GM23338 (cell line): ENCODE results near the gene CNOT1. TPM values are rescaled to one million over a fixed set of nuclear protein-coding genes. Genes with fewer than 3 reads are reported as not detected.

Source experiments
- ATAC-seq: fragments of 200-7000 bp; cut with Tn5 transposase; 3 replicates; pipeline ENCODE4 v1.9.1; 2020
- DNase-seq: peaks from one replicate; pipeline ENCODE4 v3.0.0-alpha.2; 2015; ENCODE audit warnings: low spot score
- H2AFZ ChIP-seq: fragments of 200-600 bp; sonication (generic); 2 replicates; pipeline ENCODE4 v1.8.0; 2016; ENCODE audit warnings: antibody characterized with exemption, mild to moderate bottlenecking, moderate library complexity
- H3F3A ChIP-seq: fragments of 200-600 bp; sonication (generic); replicated peaks from 2 replicates; pipeline ENCODE4 v1.8.0; 2017; ENCODE audit warnings: antibody characterized with exemption, mixed run types, low read depth
- H3K27ac ChIP-seq: fragments of 200-600 bp; sonication (generic); 2 replicates; pipeline ENCODE4 v1.6.1; 2016; ENCODE audit warnings: low read depth
- H3K27me3 ChIP-seq: fragments of 200-600 bp; sonication (generic); 2 replicates; pipeline ENCODE4 v1.8.0; 2016; ENCODE audit warnings: mild to moderate bottlenecking, mixed run types, moderate library complexity; ENCODE audit not compliant: insufficient read depth
- H3K36me3 ChIP-seq: fragments of 200-600 bp; sonication (generic); 2 replicates; pipeline ENCODE4 v1.8.0; 2016; ENCODE audit warnings: mild to moderate bottlenecking; ENCODE audit not compliant: insufficient read depth
- H3K4me1 ChIP-seq: fragments of 200-600 bp; sonication (generic); 2 replicates; pipeline ENCODE4 v1.8.0; 2016; ENCODE audit warnings: mild to moderate bottlenecking, moderate library complexity; ENCODE audit not compliant: insufficient read depth
- H3K4me2 ChIP-seq: fragments of 200-600 bp; sonication (generic); 2 replicates; pipeline ENCODE4 v1.7.1; 2017; ENCODE audit warnings: mixed run types
- H3K4me3 ChIP-seq: fragments of 200-600 bp; sonication (generic); 2 replicates; pipeline ENCODE4 v1.6.1; 2016; ENCODE audit warnings: mixed run types
- H3K79me2 ChIP-seq: fragments of 200-600 bp; sonication (generic); replicated peaks from 2 replicates; pipeline ENCODE4 v1.8.0; 2017; ENCODE audit warnings: mild to moderate bottlenecking; ENCODE audit not compliant: insufficient read depth
- H3K9me2 ChIP-seq: fragments of 200-600 bp; sonication (generic); 2 replicates; pipeline ENCODE4 v1.8.0; 2017; ENCODE audit not compliant: insufficient read depth
- H4K20me1 ChIP-seq: fragments of 200-600 bp; sonication (generic); replicated peaks from 2 replicates; pipeline ENCODE4 v1.8.0; 2017; ENCODE audit warnings: mild to moderate bottlenecking; ENCODE audit not compliant: insufficient read depth
- H3K27ac Mint-ChIP-seq: 2 replicates; pipeline ENCODE4 v1.8.0; 2020; ENCODE audit warnings: inconsistent platforms, mild to moderate bottlenecking, moderate library complexity, mixed read lengths
- H3K27me3 Mint-ChIP-seq: 3 replicates; pipeline ENCODE4 v1.8.0; 2022; ENCODE audit warnings: low read depth, mild to moderate bottlenecking, moderate library complexity, mixed read lengths, inconsistent platforms; ENCODE audit not compliant: insufficient read depth, poor library complexity
- H3K36me3 Mint-ChIP-seq: 3 replicates; pipeline ENCODE4 v1.8.0; 2021; ENCODE audit warnings: low read depth, mild to moderate bottlenecking, inconsistent platforms, moderate library complexity, mixed read lengths
- H3K4me1 Mint-ChIP-seq: 3 replicates; pipeline ENCODE4 v1.8.0; 2020; ENCODE audit warnings: mild to moderate bottlenecking, inconsistent platforms, mixed read lengths
- H3K4me3 Mint-ChIP-seq: 3 replicates; pipeline ENCODE4 v1.8.0; 2021; ENCODE audit warnings: moderate library complexity, mild to moderate bottlenecking, inconsistent platforms, mixed read lengths
- H3K9me3 Mint-ChIP-seq: 3 replicates; pipeline ENCODE4 v1.8.0; 2020; ENCODE audit warnings: moderate library complexity, mild to moderate bottlenecking, inconsistent platforms, mixed read lengths
- CREB1 ChIP-seq: fragments of 250-450 bp; sonication (Bioruptor Pico); IDR thresholded peaks from 2 replicates; pipeline ENCODE4 v1.5.0; 2020; ENCODE audit warnings: low read depth, mild to moderate bottlenecking, moderate library complexity
- CTCF ChIP-seq, 2 experiments: fragments of 200-600 bp in 1 of 2; sonication (generic) in 1 of 2; conservative IDR thresholded peaks; 2 replicates each; pipeline versions ENCODE4 v1.5.1 to v1.6.1; 2016 to 2017; ENCODE audit warnings: antibody characterized with exemption in 2 of 2, low read depth in 2 of 2, mild to moderate bottlenecking in 2 of 2, moderate library complexity in 1 of 2
- EZH2 ChIP-seq: fragments of 200-600 bp; sonication (generic); IDR thresholded peaks from one replicate; pipeline ENCODE4 v1.8.0; 2017; ENCODE audit warnings: antibody characterized with exemption, mild to moderate bottlenecking, low read depth; ENCODE audit not compliant: unreplicated experiment
- EZH2phosphoT487 ChIP-seq: fragments of 200-600 bp; sonication (generic); IDR thresholded peaks from one replicate; pipeline ENCODE4 v1.8.1; 2018; ENCODE audit warnings: antibody characterized with exemption; ENCODE audit not compliant: unreplicated experiment
- POLR2AphosphoS5 ChIP-seq: IDR thresholded peaks from 2 replicates; pipeline ENCODE4 v1.6.1; 2016; ENCODE audit warnings: antibody characterized with exemption, low read depth
- ZNF114 ChIP-seq: fragments of 250-450 bp; sonication (Bioruptor Pico); IDR thresholded peaks from 2 replicates; pipeline ENCODE4 v1.5.0; 2020; ENCODE audit warnings: mild to moderate bottlenecking, moderate library complexity
- polyA plus RNA-seq: library from polyadenylated mRNA; unstranded; fragments of >200 nt; fragmentation: Nextera tagmentation; extraction: Ambion mirVana; gene quantifications from 2 replicates; pipeline ENCODE4 v1.2.1, GENCODE V29; 2016
- total RNA-seq: library from RNA; depleted of rRNA; stranded (reverse); fragments of >200 nt; shearing (Covaris generic); gene quantifications from 2 replicates; pipeline ENCODE4 v1.2.3, GENCODE V29; 2014
- TF ChIP-seq, protein P1 (sequence below): IDR thresholded peaks from one replicate; pipeline ENCODE4 v1.6.1; 2018; ENCODE audit warnings: antibody characterized with exemption; ENCODE audit not compliant: unreplicated experiment

Gene CNOT1
- total and polyA plus RNA-seq, 2 experiments from 2014 or later, result 59.2 to 298 TPM

DNA sequence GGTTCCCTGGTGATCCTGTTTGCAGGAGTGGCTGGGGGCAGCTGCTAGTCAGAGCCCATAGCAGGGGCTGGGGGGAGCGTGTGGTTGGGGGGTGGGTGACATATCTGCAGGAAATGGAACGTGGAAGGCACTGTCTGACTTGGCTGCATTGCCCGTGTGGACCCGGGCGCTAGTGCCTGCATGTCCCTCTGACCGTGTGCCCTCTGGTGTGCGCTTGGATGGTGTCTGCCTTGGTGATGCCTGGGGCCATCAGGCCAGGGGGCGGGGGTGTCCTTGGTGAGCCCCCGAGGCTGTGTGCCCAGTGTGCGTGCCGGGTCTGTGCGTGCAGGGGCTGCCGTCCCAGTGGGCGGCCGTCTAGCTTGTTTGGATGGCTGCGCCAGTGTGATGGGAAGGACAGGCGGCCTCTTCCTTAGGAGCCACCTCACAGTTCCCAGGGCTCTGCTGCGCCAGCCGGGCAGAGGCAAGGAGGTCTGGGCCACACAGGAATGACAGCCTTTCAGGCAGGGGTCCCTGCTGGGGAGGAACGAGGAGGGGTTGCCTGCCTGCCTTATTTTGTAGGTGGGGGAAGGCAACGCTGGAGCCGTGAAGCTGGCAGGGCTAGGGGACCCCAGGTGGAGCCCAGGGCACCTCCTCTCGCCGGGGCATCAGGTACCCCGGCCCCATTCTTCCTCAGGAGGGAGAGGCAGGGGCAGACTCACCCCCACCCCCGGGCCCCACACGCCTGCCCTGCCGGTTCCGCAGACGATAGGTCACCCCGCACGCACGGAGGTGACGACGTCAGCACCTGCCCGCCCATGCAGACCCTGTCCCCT lies 129.0 kb downstream of the CNOT1 start:
- H3K4me1 ChIP-seq, result peaks cover 4% of the 10 kb centered on the region; the same call in 1 of the 2 replicates
- H3K79me2 ChIP-seq, result no peaks in the 10 kb centered on the region
- no peaks in the 10 kb centered on the region for H3K36me3 Mint-ChIP-seq
- H3K9me2 ChIP-seq, result no peaks in the 10 kb centered on the region
- peak overlapping the region; percentile 86 for H3K4me3 Mint-ChIP-seq
- H3K27me3 Mint-ChIP-seq, result peaks cover 30% of the 10 kb centered on the region
- TF ChIP-seq CREB1 (CRISPR knock-in tag) (no peak), EZH2phosphoT487 (no peak), EZH2 (no peak), ZNF114 (no peak), CTCF (conservative IDR thresholded peaks at IDR 0.05; ENCODE audit: low read depth in 2 of 2) (no peak)
- H3K4me2 ChIP-seq, result peak overlapping the region; percentile 96
- H3K36me3 ChIP-seq, result no peaks in the 10 kb centered on the region
- H3K27ac Mint-ChIP-seq, result peak overlapping the region; percentile 82; the same call in 1 of the 2 replicates
- peaks cover 4% of the 10 kb centered on the region; the same call in 1 of the 2 replicates for H4K20me1 ChIP-seq
- peak overlapping the region; percentile 88 for H3K4me3 ChIP-seq
- H3K27ac ChIP-seq, result 0 out of 2 replicates have a peak overlapping the region, but pooled peaks have one; percentile 6
- H3K4me1 Mint-ChIP-seq, result peaks cover 19% of the 10 kb centered on the region
- DNase-seq, result peak; percentile 70
- no peaks in the 10 kb centered on the region for H3K27me3 ChIP-seq
- no peaks in the 10 kb centered on the region; the same call in 2 of the 3 replicates for H3K9me3 Mint-ChIP-seq
- peak overlapping the region; percentile 87; the same call in 1 of the 2 replicates for H2AFZ ChIP-seq
- ATAC-seq, result peak; percentile 49
- no peaks in the 10 kb centered on the region for H3F3A ChIP-seq

- no peaks in the 10 kb centered on the region for H3K36me3 Mint-ChIP-seq
- Histone ChIP-seq H3K27ac (0 out of 2 replicates have a peak within 1 kb of the TSS, but pooled peaks have one; percentile 6), H3K4me1 (peaks cover 4% of the 10 kb centered on the region; the same call in 1 of the 2 replicates), H3K9me2 (no peaks in the 10 kb centered on the region), H3K36me3 (no peaks in the 10 kb centered on the region), H3K4me3 (peak within 1 kb of the TSS; percentile 88), H3K27me3 (no peaks in the 10 kb centered on the region), H2AFZ (peak within 1 kb of the TSS; percentile 87), H3K79me2 (no peaks in the 10 kb centered on the region), H4K20me1 (peaks cover 4% of the 10 kb centered on the region; the same call in 1 of the 2 replicates), H3K4me2 (peak within 1 kb of the TSS; percentile 96), H3F3A (no peaks in the 10 kb centered on the region)
- H3K27ac Mint-ChIP-seq, result peak within 1 kb of the TSS; percentile 52; the same call in 1 of the 2 replicates
- TF ChIP-seq, protein P1, sequence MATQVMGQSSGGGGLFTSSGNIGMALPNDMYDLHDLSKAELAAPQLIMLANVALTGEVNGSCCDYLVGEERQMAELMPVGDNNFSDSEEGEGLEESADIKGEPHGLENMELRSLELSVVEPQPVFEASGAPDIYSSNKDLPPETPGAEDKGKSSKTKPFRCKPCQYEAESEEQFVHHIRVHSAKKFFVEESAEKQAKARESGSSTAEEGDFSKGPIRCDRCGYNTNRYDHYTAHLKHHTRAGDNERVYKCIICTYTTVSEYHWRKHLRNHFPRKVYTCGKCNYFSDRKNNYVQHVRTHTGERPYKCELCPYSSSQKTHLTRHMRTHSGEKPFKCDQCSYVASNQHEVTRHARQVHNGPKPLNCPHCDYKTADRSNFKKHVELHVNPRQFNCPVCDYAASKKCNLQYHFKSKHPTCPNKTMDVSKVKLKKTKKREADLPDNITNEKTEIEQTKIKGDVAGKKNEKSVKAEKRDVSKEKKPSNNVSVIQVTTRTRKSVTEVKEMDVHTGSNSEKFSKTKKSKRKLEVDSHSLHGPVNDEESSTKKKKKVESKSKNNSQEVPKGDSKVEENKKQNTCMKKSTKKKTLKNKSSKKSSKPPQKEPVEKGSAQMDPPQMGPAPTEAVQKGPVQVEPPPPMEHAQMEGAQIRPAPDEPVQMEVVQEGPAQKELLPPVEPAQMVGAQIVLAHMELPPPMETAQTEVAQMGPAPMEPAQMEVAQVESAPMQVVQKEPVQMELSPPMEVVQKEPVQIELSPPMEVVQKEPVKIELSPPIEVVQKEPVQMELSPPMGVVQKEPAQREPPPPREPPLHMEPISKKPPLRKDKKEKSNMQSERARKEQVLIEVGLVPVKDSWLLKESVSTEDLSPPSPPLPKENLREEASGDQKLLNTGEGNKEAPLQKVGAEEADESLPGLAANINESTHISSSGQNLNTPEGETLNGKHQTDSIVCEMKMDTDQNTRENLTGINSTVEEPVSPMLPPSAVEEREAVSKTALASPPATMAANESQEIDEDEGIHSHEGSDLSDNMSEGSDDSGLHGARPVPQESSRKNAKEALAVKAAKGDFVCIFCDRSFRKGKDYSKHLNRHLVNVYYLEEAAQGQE, result no peak
- TF ChIP-seq POLR2AphosphoS5 (peak; percentile 58), CREB1 (CRISPR knock-in tag) (peak; percentile 36; the same call in 1 of the 2 replicates)
- H3K4me3 Mint-ChIP-seq, result peak within 1 kb of the TSS; percentile 86
- peaks cover 35% of the 10 kb centered on the region for H3K27me3 Mint-ChIP-seq
- H3K9me3 Mint-ChIP-seq, result no peaks in the 10 kb centered on the region; the same call in 2 of the 3 replicates
- peaks cover 25% of the 10 kb centered on the region for H3K4me1 Mint-ChIP-seq
- ATAC-seq (peak; percentile 67), DNase-seq (peak; percentile 95)
Observed at GRCh38 chr16:58499615-58500351, 129.8 kb downstream of the CNOT1 start, which contains the start of gene NDRG4. TSS of gene NDRG4 (plus strand) at chr16:58500143. CDS start at chr16:58500249, 106 bp downstream.
